Jurkat, Clone E6-1 (cell line): ENCODE results near the gene CNNM4.

ENCODE experiments used
- DNase-seq: peaks from one replicate; pipeline ENCODE4 v3.0.0-alpha.2; 2011; ENCODE audit warnings: low read depth, low spot score
- H3K4me3 ChIP-seq: 2 replicates; pipeline ENCODE4 v1.5.1; 2011; ENCODE audit warnings: mild to moderate bottlenecking, low read length, control low read depth, moderate library complexity

CNNM4 gene

DNA sequence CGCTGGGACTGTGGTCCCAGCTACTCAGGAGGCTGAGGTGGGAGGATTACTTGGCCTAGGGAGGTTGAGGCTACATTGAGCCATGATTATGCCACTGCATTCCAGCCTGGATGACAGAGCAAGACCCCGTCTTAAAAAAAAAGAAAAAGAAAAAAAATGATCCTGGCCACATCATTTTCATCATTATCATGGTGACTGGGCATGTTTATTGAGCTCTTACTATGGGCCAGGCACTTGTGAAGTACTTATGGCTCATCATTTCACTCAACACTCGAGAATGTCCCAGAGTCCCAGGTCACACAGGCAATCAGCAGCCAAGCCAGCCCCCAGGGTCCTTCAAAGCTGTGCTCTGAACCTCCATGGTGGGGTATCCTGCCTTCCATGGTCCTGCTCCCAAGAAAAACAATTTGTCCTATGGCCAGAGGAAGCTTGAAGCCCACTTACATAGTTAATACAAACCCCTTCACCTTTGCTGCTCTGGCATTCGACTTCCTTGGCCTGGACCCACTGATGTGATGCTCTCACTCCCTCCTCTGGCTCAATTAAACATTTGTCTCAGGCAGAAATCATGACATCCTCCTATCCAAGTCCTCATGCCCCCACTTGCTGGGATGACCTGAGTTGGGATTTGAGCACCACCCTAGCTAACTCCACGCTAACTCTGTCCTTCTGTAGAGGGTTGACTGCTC lies 3.8 kb upstream of the CNNM4 start:
- no peak for DNase-seq
- no peak overlapping the region for H3K4me3 ChIP-seq

DNA sequence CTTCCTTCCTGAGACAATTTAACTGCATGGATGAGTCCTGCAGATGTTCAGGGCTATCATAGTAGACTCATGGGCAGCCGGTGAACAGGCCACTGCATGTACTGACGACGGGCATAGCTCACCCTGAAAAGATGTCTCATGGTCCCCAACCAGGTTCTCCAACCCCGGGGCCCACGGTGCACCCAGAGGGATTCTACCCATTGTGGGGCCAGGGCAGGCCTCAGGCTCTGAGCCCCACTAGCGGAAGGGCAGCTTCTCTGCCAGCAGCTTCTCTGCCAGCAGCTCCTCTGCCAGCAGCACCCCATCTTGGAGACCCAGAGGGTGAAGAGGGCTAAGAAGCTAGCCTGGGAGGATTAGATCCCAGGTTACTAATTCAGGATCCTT lies 3.2 kb upstream of the CNNM4 start:
- no peak for DNase-seq

DNA sequence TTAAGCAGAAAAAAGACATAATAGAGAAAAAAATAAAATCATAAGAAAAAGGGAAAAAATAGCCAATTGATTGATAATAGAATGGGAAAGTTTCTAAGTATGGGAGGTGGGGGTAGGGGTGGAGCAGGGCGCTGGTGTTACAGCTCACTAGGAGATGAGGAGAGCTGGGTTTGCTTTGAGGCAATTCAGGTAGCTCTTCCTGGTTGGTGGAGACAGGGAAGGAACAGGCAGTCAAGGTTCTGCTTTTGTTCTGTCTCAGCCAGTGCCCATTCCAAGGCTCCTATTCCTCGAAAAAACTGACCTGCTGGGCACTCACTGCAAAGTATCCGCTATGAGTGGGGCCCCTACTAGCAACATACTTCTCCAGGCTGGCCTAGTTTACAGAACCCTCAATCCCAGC lies 1.7 kb upstream of the CNNM4 start:
- DNase-seq: no peak
- H3K4me3 ChIP-seq: no peak overlapping the region

More for the DNA sequence above, 3.2 kb upstream of the CNNM4 start:
- no peak overlapping the region for H3K4me3 ChIP-seq

DNA sequence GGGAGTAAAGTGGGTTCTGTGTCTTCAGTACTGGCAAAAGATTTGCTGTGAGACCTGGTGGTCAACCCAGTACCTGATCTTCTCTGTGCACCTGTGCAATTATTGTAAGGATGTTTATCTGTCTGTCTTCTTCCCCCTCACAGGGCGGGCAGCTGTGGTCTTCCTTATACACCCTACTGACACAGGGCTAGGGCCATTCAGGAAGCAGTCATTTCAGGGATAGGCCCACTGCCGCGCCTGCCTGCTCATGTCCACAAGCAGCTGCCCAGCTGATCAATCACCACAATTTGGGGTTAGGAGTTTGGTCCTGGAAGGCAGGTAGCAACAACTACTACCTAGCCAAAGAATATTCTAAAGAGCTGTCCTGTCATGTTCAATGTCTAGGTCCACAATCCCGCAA lies 1.2 kb upstream of the CNNM4 start:
- no peak overlapping the region for H3K4me3 ChIP-seq
- DNase-seq: no peak

DNA sequence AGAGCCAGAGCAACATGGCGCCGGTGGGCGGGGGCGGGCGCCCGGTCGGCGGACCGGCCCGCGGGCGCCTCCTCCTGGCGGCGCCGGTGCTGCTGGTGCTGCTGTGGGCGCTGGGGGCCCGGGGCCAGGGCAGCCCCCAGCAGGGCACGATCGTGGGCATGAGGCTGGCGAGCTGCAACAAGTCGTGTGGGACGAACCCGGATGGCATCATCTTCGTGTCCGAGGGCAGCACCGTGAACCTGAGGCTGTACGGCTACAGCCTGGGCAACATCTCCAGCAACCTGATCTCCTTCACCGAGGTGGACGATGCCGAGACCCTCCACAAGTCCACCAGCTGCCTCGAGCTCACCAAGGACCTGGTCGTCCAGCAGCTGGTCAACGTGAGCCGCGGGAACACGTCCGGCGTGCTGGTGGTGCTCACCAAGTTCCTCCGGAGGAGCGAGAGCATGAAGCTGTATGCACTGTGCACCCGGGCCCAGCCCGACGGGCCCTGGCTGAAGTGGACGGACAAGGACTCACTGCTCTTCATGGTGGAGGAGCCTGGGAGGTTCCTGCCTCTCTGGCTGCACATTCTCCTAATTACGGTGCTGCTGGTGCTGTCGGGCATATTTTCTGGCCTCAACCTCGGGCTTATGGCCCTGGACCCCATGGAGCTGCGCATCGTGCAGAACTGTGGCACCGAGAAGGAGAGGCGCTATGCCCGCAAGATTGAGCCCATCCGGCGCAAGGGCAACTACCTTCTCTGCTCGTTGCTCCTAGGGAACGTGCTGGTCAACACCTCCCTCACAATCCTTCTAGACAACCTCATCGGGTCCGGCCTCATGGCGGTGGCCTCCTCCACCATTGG lies 507 bp downstream of the CNNM4 start:
- H3K4me3 ChIP-seq: peak overlapping the region; percentile 50
- DNase-seq: no peak

DNA sequence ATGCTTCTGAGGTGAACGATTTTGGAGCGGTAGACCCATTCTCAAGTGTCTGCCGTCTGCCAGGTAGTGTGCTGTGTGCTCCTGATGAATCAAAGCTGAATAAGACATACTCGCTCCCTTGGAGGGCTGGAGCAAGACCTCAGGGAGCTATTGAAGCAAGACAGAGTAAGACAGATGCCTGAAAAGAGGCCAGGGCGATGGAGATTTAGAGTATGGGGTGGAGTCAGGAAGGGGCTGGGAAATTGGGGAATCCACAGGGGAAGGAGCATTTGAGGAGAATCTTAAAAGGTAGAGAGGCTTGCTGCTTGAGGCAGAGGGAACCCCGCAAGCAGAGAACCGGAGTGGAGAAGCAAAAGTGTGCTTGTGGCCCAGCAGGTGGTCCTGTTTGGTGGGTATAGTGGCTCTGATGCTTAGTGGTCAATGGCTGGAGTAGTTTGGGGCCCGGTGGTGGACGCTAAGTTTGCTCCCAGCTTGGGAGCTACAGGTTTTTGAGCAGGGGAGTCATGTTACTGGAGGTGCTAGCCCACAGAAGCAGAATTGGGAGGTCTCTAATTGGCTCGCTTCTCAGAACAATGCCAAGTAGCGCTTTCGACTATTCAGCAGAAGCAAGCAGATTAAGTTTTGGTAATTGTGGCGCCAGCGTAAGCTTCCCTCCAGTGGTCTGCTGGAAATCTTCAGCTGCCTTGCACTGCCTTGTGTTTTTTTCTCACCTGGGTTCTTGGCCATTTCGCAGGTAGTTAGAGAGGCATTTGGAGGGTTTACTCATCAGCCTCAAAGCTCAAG lies 2.0 kb downstream of the CNNM4 start:
- DNase-seq: no peak
- no peak overlapping the region for H3K4me3 ChIP-seq

DNA sequence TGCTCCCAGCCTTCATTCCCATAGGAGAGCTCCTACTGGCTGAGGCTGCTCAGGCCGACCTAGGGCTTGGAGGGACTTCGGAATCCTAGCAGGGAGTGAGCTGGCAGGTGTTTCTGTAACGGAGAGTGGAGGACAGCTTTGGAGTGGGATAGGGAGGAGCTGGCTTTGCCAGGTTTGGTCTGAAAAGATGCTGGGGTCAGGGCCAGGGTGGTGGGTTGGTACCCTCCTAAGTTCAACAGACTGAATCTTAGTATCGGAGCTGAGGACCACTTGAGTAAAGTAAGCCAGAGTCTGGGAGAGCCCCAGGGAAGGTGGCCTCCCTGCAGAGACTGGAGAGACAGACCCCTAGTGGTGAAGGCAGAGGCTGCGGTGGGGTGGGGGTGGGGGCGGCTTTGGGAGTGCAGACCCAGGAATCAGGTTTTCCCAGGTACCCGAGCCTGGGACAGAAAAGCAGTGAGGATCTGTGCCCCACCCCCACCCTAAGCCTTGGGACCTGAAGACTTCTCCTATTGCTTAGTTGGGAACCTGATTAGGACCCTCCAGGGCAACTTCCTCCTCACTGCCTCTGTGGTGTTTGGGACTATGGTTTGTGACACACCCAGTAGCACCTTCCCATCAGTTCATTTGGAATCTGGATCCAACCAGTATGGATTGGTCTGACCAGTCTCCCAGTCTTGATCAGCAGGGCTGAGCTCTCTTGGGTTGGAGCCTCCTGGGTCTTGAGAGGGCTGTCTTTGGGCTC lies 3.0 kb downstream of the CNNM4 start:
- no peak for DNase-seq
- H3K4me3 ChIP-seq: no peak overlapping the region

DNA sequence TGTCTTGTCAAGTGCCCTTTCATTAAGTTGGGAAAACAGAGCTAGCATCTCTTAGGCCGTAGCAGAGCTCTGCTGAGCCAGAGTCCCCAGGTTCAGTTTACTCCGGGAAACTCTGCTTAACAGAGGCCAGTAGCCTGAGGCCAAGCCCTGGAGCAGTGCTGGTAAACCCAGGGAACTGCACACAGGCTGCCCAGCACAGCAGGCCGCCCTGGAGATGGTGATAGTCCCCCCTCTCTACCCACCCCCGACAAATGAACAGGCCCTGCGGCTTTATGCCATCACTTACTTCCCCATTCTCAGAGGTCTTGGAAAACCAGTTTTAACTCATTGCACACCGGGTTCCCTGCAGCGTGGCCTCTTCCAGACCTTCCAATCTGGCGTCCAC lies 3.5 kb downstream of the CNNM4 start:
- H3K4me3 ChIP-seq: no peak overlapping the region

DNA sequence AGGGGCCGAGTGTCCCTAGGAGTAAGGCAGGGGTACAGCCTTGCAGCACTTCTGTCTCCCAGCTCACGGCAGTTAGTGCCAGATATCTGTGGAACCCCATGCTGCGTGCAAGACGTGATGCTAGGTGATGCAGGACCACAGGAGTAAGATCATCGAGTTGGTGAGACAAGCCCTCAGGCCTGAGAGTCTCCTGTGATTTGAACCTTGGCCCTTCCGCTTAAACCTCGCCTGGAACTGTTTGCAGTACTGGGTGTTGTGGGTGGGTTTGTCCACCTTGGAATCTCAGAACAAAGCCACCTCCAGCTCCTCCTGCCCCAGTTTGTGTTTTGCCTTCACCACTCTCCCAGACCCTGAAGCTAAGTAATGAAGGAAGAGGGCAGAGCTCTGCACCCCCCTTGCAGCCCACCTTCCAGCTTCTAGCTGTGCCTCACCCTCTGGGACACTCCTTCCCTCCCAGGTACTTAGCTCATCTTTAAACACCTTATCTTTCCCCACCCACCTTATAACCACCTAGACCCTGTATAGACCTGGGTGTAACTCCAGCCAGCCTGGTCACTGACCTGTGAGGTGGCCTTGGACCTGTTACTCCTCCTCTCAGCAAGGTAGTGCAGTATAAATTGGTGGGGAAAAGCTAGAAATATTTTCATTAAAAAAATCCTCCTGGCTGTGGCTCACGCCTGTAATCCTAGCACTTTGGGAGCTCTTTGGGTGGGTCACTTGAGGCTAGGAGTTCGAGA lies 6.6 kb downstream of the CNNM4 start:
- no peak overlapping the region for H3K4me3 ChIP-seq

More for the DNA sequence above, 3.5 kb downstream of the CNNM4 start:
- DNase-seq: no peak

DNA sequence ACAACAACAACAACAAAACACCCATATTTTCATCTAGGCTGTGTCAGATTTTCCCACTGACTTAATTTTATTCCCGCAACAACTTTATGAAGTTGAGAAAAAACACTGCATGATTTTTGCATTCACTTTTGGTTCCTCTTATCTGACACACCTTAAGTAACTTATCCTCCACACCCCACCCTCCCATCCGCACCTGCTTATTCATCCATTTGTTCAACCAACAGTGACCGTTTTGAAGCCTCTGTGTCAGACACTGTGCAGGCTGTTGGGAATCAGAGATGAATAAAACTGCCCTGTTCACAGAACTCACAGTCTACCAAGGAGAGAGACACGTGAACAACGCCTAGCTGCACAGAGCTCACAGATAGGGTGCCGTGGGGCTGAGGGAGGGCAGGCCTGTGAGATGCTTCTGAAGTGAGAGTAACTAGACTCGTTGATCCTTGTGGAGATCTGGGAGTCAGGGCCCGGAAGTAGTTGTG lies 7.4 kb downstream of the CNNM4 start:
- DNase-seq: no peak
- H3K4me3 ChIP-seq: no peak overlapping the region

More for the DNA sequence above, 6.6 kb downstream of the CNNM4 start:
- DNase-seq: no peak

DNA sequence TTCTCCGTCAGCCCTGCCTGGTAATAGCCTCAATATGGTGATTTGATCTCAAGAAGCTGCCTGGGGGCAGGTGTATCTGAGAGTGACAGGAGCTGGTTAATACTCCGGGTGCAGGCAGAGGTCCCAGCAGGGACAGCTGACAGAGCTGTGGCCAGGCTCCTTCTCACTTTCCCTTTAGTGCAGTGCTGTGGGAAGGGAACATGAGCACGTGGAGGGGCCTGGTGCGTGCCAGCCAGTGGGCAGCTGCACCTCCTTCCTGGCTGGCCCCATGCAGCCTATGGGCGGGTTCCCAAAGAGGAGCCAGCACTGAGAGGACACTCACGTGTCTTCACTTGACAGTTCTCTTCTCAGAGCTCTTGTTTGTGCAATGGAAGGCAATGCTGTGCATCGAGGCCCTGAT lies 9.1 kb downstream of the CNNM4 start:
- no peak for DNase-seq
- no peak overlapping the region for H3K4me3 ChIP-seq

DNA sequence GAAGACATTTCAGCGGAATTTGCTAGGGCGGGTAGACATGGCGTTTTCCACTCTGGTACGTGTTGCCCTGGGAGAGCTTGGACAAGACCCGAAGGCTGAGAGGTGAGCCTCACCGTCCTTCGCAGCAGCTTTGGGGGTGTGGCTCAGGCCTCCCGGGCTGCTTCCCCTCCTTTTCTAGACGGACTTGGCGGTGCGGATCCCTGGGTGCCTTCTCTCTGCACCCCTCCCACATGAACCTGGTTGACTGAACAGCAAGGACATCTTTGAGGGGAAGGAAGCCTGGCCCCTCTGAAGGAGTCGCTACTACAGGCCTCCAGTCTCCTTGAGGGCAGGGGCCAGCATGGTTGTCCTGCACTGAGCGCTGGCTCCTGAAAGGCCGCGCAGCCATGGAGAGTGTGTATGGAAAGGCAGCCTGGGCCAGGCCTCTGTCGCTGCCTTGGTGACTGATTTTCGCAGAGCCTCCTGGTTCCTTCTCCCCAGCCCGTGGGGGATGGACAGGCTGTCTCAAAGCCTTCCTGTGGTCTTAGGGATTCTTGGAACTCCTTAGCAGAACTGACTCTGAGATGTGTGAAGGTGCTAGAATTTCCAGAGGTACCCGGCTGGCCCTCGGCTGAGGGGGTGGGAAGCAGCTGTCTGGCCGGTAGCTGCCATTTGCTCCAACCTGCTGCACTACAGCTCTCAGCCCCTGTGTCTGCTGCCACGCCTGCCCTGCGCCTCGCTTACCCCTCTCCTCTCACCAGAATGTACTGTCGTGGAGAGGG lies 9.9 kb downstream of the CNNM4 start:
- no peak overlapping the region for H3K4me3 ChIP-seq
- no peak for DNase-seq

DNA sequence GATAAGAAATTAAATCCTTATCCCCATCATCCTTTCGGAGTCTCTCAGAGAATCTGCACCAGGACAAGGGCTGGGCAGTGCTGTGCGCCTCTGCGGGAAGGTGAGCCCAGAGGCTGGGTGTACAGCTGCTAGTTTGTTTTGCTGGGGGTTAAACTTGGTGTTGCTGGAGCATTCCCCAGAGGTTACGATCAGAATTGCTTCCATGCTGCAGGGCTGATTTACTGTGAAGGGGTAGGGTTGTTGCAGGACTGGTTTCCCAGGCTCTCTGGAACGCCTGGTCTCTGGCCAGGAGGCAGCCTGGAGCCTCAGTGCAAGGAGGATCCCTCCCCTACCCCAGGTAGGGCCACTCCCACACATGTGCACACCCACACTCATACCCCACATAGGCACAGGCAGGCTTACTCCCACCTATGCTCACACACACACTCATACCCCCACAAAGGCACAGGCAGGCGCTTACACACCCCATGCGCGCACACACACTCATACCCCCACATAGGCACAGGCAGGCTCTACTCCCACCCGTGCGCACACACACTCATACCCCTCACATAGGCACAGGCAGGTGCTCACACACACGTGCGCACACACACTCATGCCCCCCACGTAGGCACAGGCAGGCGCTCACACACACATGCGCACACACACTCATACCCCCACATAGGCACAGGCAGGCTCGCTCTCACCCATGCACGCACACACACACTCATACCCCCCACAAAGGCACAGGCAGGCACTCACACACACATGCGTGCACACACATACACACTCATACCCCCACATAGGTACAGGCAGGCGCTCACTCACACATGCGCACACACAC lies 11.3 kb downstream of the CNNM4 start:
- no peak overlapping the region for H3K4me3 ChIP-seq
- no peak for DNase-seq

DNA sequence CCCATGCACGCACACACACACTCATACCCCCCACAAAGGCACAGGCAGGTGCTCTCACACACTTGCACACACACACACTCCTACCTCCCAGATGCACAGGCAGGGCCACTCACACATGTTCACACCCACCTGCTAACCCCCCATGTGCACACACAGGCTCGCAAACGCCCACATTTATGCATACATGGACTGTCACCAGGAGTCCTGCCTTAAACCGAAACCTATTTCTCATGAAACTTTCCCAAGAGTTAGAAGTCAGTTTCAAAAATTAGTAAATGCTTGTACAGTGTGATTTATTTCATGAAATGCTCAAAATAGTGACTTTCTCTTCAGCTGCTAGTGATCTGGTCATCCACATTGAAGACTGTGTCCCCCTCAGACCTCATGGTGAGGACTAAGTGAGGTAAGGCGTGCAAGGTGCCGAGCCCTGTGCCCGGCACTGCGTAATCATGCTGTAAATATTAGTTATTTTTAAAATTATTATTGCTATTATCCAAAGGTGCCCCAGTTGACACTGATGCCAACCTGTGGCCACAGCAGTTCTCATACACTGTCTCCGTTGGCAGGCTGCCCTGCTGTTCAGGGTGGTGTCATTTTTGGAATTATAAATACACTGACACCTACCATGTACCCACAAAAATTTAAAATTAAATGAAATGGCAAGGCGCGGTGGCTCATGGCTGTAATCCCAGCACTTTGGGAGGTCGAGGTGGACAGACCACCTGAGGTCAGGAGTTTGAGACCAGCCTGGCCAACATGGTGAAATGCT lies 12.4 kb downstream of the CNNM4 start:
- no peak for DNase-seq
- H3K4me3 ChIP-seq: no peak overlapping the region

DNA sequence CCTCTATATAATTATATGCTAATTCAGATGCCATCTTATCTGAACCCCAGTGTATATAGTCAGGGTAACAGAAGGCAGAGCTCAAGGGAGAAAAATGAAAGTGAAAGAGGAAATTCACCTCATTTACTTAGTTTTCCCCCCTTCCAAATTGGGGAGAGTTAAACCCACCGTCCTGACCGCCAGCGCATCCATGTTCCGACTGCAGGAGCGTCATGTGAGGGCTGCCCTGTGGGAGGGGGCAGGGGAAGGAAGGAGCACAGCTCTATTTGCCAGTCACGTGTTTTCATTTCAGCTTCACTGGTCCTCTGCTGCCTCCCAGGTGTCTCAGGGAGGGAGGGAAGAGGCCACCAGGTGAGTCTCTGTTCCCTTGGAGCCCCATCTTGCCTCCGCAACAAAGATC lies 13.2 kb downstream of the CNNM4 start:
- DNase-seq: peak; percentile 12
- peak overlapping the region; percentile 21; the same call in 1 of the 2 replicates for H3K4me3 ChIP-seq

DNA sequence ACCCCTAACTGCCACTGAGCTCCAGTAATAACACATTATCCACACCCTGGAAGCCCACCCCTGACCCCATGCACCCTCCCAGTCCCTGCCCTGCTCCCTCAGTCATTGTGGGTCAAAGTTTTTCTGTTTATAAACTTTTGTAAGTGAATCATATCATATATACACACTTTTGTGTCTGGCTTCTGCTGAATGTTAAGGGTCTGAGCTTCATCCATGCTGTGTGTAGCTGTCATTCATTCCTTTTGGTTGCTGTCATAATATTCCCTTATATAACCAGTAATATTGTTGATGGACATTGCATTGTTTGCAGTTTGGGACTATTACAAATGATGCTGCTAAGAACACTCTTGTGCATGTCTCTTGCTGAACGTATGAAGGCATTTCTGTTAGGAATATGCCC lies 14.5 kb downstream of the CNNM4 start:
- H3K4me3 ChIP-seq: no peak overlapping the region
- DNase-seq: no peak
